HG03280 (cell line): Measurements from ENCODE around the gene NT5C1A.

Source experiments
- ATAC-seq: cut with Tn5 transposase; IDR thresholded peaks from one replicate; pipeline ENCODE4 v1.9.1; 2021; ENCODE audit warnings: mild to moderate bottlenecking, moderate library complexity; ENCODE audit not compliant: unreplicated experiment

NT5C1A gene

GRCh38 chr1:39639305-39640130 lies 32.4 kb downstream of the NT5C1A start, which contains the start of gene HEYL:
Gene HEYL, minus strand, starts transcription at chr1:39639643. Its CDS starts 18 bp downstream, at chr1:39639625.
- no peak for ATAC-seq

GRCh38 chr1:39638965-39639304 lies 33.0 kb downstream of the NT5C1A start:
- ATAC-seq, result no peak

- no peak for ATAC-seq
Measured at GRCh38 chr1:39637361-39637760, 34.5 kb downstream of the NT5C1A start.

GRCh38 chr1:39635871-39636210 lies 36.1 kb downstream of the NT5C1A start:
- no peak for ATAC-seq

- no peak for ATAC-seq
Measured at GRCh38 chr1:39635205-39635870, 36.6 kb downstream of the NT5C1A start.

GRCh38 chr1:39633422-39633821 lies 38.5 kb downstream of the NT5C1A start:
- no peak for ATAC-seq

- no peak for ATAC-seq
Measured at GRCh38 chr1:39632682-39633417, 39.1 kb downstream of the NT5C1A start.

- no peak for ATAC-seq
Measured at GRCh38 chr1:39632323-39632681, 39.6 kb downstream of the NT5C1A start.

- no peak for ATAC-seq
Measured at GRCh38 chr1:39631361-39632322, 40.3 kb downstream of the NT5C1A start.

- no peak for ATAC-seq
Measured at GRCh38 chr1:39628807-39629350, 43.0 kb downstream of the NT5C1A start.

GRCh38 chr1:39626646-39627045 lies 45.3 kb downstream of the NT5C1A start:
- no peak for ATAC-seq

- no peak for ATAC-seq
Measured at GRCh38 chr1:39625462-39626273, 46.2 kb downstream of the NT5C1A start.

- no peak for ATAC-seq
Measured at GRCh38 chr1:39625009-39625408, 46.9 kb downstream of the NT5C1A start.

- no peak for ATAC-seq
Measured at GRCh38 chr1:39623053-39623452, 48.9 kb downstream of the NT5C1A start.

GRCh38 chr1:39622427-39622826 lies 49.5 kb downstream of the NT5C1A start:
- ATAC-seq, result no peak

- ATAC-seq, result no peak
Measured at GRCh38 chr1:39620659-39621165, 51.2 kb downstream of the NT5C1A start.

- no peak for ATAC-seq
Measured at GRCh38 chr1:39617488-39618049, 54.3 kb downstream of the NT5C1A start.

GRCh38 chr1:39615086-39615673 lies 56.7 kb downstream of the NT5C1A start:
- no peak for ATAC-seq

- no peak for ATAC-seq
Measured at GRCh38 chr1:39614488-39614887, 57.4 kb downstream of the NT5C1A start.
